Measurements from ENCODE around the gene CTDSPL2. TPM values are rescaled to one million over a fixed set of nuclear protein-coding genes. Genes with fewer than 3 reads are reported as not detected.

The CTDSPL2 gene
- total and polyA plus RNA-seq, 2 donors (not counting 3 experiments of a cell fraction or from before 2014, with no cell fraction given): 12.2 to 55.1 TPM

- FAIRE-seq: no peak
- Histone ChIP-seq H4K20me1 (replicated peaks; ENCODE audit: control insufficient read depth, extremely low read depth, insufficient read depth, low read length) (no peaks in the 10 kb centered on the region), H3K9ac (replicated peaks; ENCODE audit: extremely low read depth, insufficient read depth, low read length) (no peak overlapping the region), H3K4me1 (ENCODE audit: control insufficient read depth, extremely low read depth, insufficient read depth, low read length) (peaks cover 12% of the 10 kb centered on the region), H3K4me3 (replicated peaks in 1 of 3; ENCODE audit: insufficient read depth in 1 of 3, low read depth in 1 of 3, low read length in 3 of 3) (no peak overlapping the region), H3K27me3 (ENCODE audit: control insufficient read depth in 2 of 2, insufficient read depth in 2 of 2, low read length in 2 of 2) (no peaks in the 10 kb centered on the region), H3K9me1 (replicated peaks; ENCODE audit: control insufficient read depth, extremely low read depth, insufficient read depth, low read length) (no peaks in the 10 kb centered on the region), H3K79me2 (ENCODE audit: control insufficient read depth, insufficient read depth, low read length) (peaks cover 9% of the 10 kb centered on the region), H3K9me3 (replicated peaks; ENCODE audit: control insufficient read depth, insufficient read depth, low read length) (no peaks in the 10 kb centered on the region), H2AFZ (ENCODE audit: low read depth, low read length) (no peak overlapping the region), H3K36me3 (ENCODE audit: control insufficient read depth in 2 of 2, extremely low read depth in 1 of 2, insufficient read depth in 2 of 2, low read length in 2 of 2) (no peaks in the 10 kb centered on the region), H3K4me2 (ENCODE audit: insufficient read depth, low read length) (no peak overlapping the region), H3K27ac (ENCODE audit: insufficient read depth, low read depth, low read length) (no peak overlapping the region)
- dilution Hi-C loops (cut with MboI; ENCODE audit: extremely low pct_ligation_motif_present, low sequenced_read_pairs): no loop called here
- ChIA-PET POLR2A (no interaction called here), CTCF (interaction anchor here (1.5 kb wide), 1 partner anchor 9 kb away, joined by 12 read pairs; no protein-coding TSS in a partner anchor)
- no peak for TF ChIP-seq GATA2 (IDR thresholded peaks at IDR 0.05; ENCODE audit: insufficient read depth, insufficient read length, low read depth, low read length)
- no TSS peak for BruUV-seq (replicated peaks)
- no peak for DNase-seq (ENCODE audit: low read depth, low spot score)
- intact Hi-C loops (cut with micrococcal nuclease): no loop called here
These were observed 65.2 kb downstream of the CTDSPL2 start for GRCh38 chr15:44492672-44493071.

- no peak overlapping the region for H3K27ac ChIP-seq (ENCODE audit: insufficient read depth, low read depth, low read length)
- H3K79me2 ChIP-seq (ENCODE audit: control insufficient read depth, insufficient read depth, low read length): peaks cover 5% of the 10 kb centered on the region
- H3K36me3 ChIP-seq (ENCODE audit: control insufficient read depth in 2 of 2, extremely low read depth in 1 of 2, insufficient read depth in 2 of 2, low read length in 2 of 2): peaks cover 0 to 2% of the 10 kb centered on the region in 2 experiments
- FAIRE-seq: no peak
- CTCF ChIA-PET: no interaction called here
- H3K9me1 ChIP-seq (replicated peaks; ENCODE audit: control insufficient read depth, extremely low read depth, insufficient read depth, low read length): no peaks in the 10 kb centered on the region
- H2AFZ ChIP-seq (ENCODE audit: low read depth, low read length): no peak overlapping the region
- H3K4me1 ChIP-seq (ENCODE audit: control insufficient read depth, extremely low read depth, insufficient read depth, low read length): no peaks in the 10 kb centered on the region
- DNase-seq (ENCODE audit: low read depth, low spot score): no peak
- POLR2A ChIA-PET: no interaction called here
- intact Hi-C loops (cut with micrococcal nuclease) (no loop called here), dilution Hi-C loops (cut with MboI; ENCODE audit: extremely low pct_ligation_motif_present, low sequenced_read_pairs) (no loop called here)
- H3K4me3 ChIP-seq (replicated peaks in 1 of 3; ENCODE audit: insufficient read depth in 1 of 3, low read depth in 1 of 3, low read length in 3 of 3): no peak overlapping the region
- BruUV-seq (replicated peaks): no TSS peak
- H3K9me3 ChIP-seq (replicated peaks; ENCODE audit: control insufficient read depth, insufficient read depth, low read length): no peaks in the 10 kb centered on the region
- no peak overlapping the region for H3K9ac ChIP-seq (replicated peaks; ENCODE audit: extremely low read depth, insufficient read depth, low read length)
- TF ChIP-seq FOS (IDR thresholded peaks at IDR 0.05; ENCODE audit: borderline replicate concordance, insufficient read depth, low read length) (no peak), MYC (IDR thresholded peaks at IDR 0.05; ENCODE audit: low read depth, low read length) (no peak), EZH2 (IDR thresholded peaks at IDR 0.05; ENCODE audit: borderline replicate concordance, low read depth, low read length, severe bottlenecking) (no peak), CTCF (IDR thresholded peaks at IDR 0.05; ENCODE audit: extremely low read depth in 1 of 2, insufficient read depth in 1 of 2, low read depth in 1 of 2, low read length in 2 of 2) (no peak), GATA2 (IDR thresholded peaks at IDR 0.05; ENCODE audit: insufficient read depth, insufficient read length, low read depth, low read length) (no peak), POLR2A (IDR thresholded peaks at IDR 0.05; ENCODE audit: low read depth, low read length) (no peak), JUN (IDR thresholded peaks at IDR 0.05; ENCODE audit: borderline replicate concordance, insufficient read depth, insufficient read length, low read depth) (no peak), POLR2AphosphoS5 (IDR thresholded peaks at IDR 0.05; ENCODE audit: insufficient read depth, low read depth, low read length) (no peak), MAX (IDR thresholded peaks at IDR 0.05; ENCODE audit: insufficient read depth, insufficient read length) (no peak)
- H3K4me2 ChIP-seq (ENCODE audit: insufficient read depth, low read length): no peak overlapping the region
- H3K27me3 ChIP-seq (ENCODE audit: control insufficient read depth in 2 of 2, insufficient read depth in 2 of 2, low read length in 2 of 2): no peaks in the 10 kb centered on the region
- no peaks in the 10 kb centered on the region for H4K20me1 ChIP-seq (replicated peaks; ENCODE audit: control insufficient read depth, extremely low read depth, insufficient read depth, low read length)
These were observed 68.1 kb downstream of the CTDSPL2 start for GRCh38 chr15:44495562-44495961.
